Heart left ventricle (tissue), 13 donors: Measurements from ENCODE around the gene SMARCAL1.

Experiments used
- CTCF ChIP-seq, 12 donors: fragments of 200-600 bp; sonication (generic) in 4 of 12; IDR thresholded peaks; one replicate each; pipeline versions ENCODE4 v1.5.0 to v1.8.0; 2018 to 2022; ENCODE audit warnings: antibody characterized with exemption in 12 of 12, mild to moderate bottlenecking in 5 of 12
- POLR2A ChIP-seq, 2 donors: fragments of 450-650 bp; IDR thresholded peaks; one replicate each; pipeline ENCODE4 v1.6.1; 2017; ENCODE audit warnings: antibody characterized with exemption in 2 of 2, mild to moderate bottlenecking in 2 of 2, moderate library complexity in 2 of 2
- donor health status: ischemic (EF 13 %, LVEDD 7.1; RV severe dilation, severe dysfunction).
- donor health status: DM: no; HTN: yes; CAD: no.
- donor health status: DM: no; HTN: no; CAD: no.
- donor health status: ischemic (EF 25% LVEDD 6.9; RV normal size, moderate dysfunction).
- donor health status: ischemic (EF 25% LVEDD 5.7; RV mildly dilated, moderate dysfunction).
- donor health status: ischemic (EF 35%, LVEDD 5.7; RV mildly dilated, moderate dysfunction).
- donor health status: nonischemic (EF 11% LVEDD 7.7; RV severe dilation, severe dysfunction).
- donor health status: DM: yes; HTN: yes; CAD: no.
- donor health status: PGD.
- donor health status: ischemic (EF 29% LVEDD 5.4; RV normal size, mild dysfunction).
- donor health status: nonischemic (EF 23%, LVEDD 6.1; RV moderate dilation, normal function).

- no peak for TF ChIP-seq POLR2A (IDR thresholded peaks at IDR 0.05)
- no peak for TF ChIP-seq CTCF (IDR thresholded peaks at IDR 0.05)
Measured at GRCh38 chr2:216402751-216403150, 9.5 kb upstream of the SMARCAL1 start.
